Left ventricle myocardium inferior (tissue), 1 donor: Measurements from ENCODE around the gene MLF1. TPM values are rescaled to one million over a fixed set of nuclear protein-coding genes. Genes with fewer than 3 reads are reported as not detected.

Experiments used
- DNase-seq: peaks from one replicate; pipeline ENCODE4 v3.0.0-alpha.2; 2020
- H3K27ac ChIP-seq: fragments of 200-600 bp; replicated peaks from 2 replicates; pipeline ENCODE4 v1.8.0; 2021
- H3K27me3 ChIP-seq: fragments of 200-600 bp; 2 replicates; pipeline ENCODE4 v1.8.0; 2021; ENCODE audit warnings: low read depth
- H3K36me3 ChIP-seq: fragments of 200-600 bp; 2 replicates; pipeline ENCODE4 v1.8.0; 2021
- H3K4me1 ChIP-seq: fragments of 200-600 bp; 2 replicates; pipeline ENCODE4 v1.8.0; 2021
- H3K4me3 ChIP-seq: fragments of 200-600 bp; 2 replicates; pipeline ENCODE4 v1.8.0; 2021; ENCODE audit warnings: mild to moderate bottlenecking, moderate library complexity
- H3K9me3 ChIP-seq: fragments of 200-600 bp; replicated peaks from 2 replicates; pipeline ENCODE4 v1.8.0; 2021
- CTCF ChIP-seq: fragments of 200-600 bp; IDR thresholded peaks from 2 replicates; pipeline ENCODE4 v1.8.0; 2021; ENCODE audit warnings: antibody characterized with exemption, mild to moderate bottlenecking, borderline replicate concordance
- intact Hi-C: fragments of 100-400 bp; cut with micrococcal nuclease; formaldehyde crosslinking; loops from one replicate; pipeline ENCODE4 v1.11.0; 2022
- total RNA-seq: library from RNA; stranded (reverse); fragmentation: NEBNext Ultra II Directional; extraction: Animal tissue kit (Norgen Biotek cat#: 25700); gene quantifications from one replicate; pipeline ENCODE4 v1.2.1, GENCODE V29; 2021
- donor health status: DM: no; HTN: yes; CAD: no; lungs with severe emphysema.

MLF1 gene
- total RNA-seq, 1 donor from 2014 or later = 200 TPM

- intact Hi-C loops = no loop called here
- Histone ChIP-seq H3K27ac (peak overlapping the region; percentile 42), H3K36me3 (no peaks in the 10 kb centered on the region), H3K27me3 (no peaks in the 10 kb centered on the region), H3K4me3 (peak overlapping the region; percentile 86), H3K9me3 (no peaks in the 10 kb centered on the region), H3K4me1 (peaks cover 52% of the 10 kb centered on the region)
- no peak for DNase-seq
- TF ChIP-seq CTCF = no peak
Observed at GRCh38 chr3:158574646-158575045, 3.7 kb downstream of the MLF1 start.

- Histone ChIP-seq H3K36me3 (peaks cover 6% of the 10 kb centered on the region), H3K27ac (no peak overlapping the region), H3K9me3 (no peaks in the 10 kb centered on the region), H3K4me3 (no peak overlapping the region), H3K4me1 (peaks cover 15% of the 10 kb centered on the region), H3K27me3 (no peaks in the 10 kb centered on the region)
- intact Hi-C loops = no loop called here
- TF ChIP-seq CTCF = no peak
- DNase-seq = no peak
Observed at GRCh38 chr3:158590223-158590622, 19.2 kb downstream of the MLF1 start.

GRCh38 chr3:158600787-158601186 is 29.8 kb downstream of the MLF1 start:
- H3K27me3 ChIP-seq = no peaks in the 10 kb centered on the region
- intact Hi-C loops = no loop called here
- no peak overlapping the region for H3K4me3 ChIP-seq
- no peak for TF ChIP-seq CTCF
- DNase-seq = no peak
- no peaks in the 10 kb centered on the region for H3K9me3 ChIP-seq
- peaks cover 83% of the 10 kb centered on the region for H3K36me3 ChIP-seq
- H3K4me1 ChIP-seq = no peaks in the 10 kb centered on the region
- H3K27ac ChIP-seq = no peak overlapping the region

- DNase-seq = no peak
- no peaks in the 10 kb centered on the region for H3K27me3 ChIP-seq
- no peak for TF ChIP-seq CTCF
- no peaks in the 10 kb centered on the region for H3K4me1 ChIP-seq
- no peaks in the 10 kb centered on the region for H3K9me3 ChIP-seq
- no peak overlapping the region for H3K27ac ChIP-seq
- no peak overlapping the region for H3K4me3 ChIP-seq
- H3K36me3 ChIP-seq = peaks cover 82% of the 10 kb centered on the region
- intact Hi-C loops = no loop called here
Observed at GRCh38 chr3:158602227-158602626, 31.2 kb downstream of the MLF1 start.

GRCh38 chr3:158617982-158618875 is 47.2 kb downstream of the MLF1 start:
- DNase-seq = no peak
- no peaks in the 10 kb centered on the region for H3K4me1 ChIP-seq
- intact Hi-C loops = no loop called here
- peaks cover 25% of the 10 kb centered on the region for H3K9me3 ChIP-seq
- H3K4me3 ChIP-seq = no peak overlapping the region
- H3K36me3 ChIP-seq = no peaks in the 10 kb centered on the region
- no peak overlapping the region for H3K27ac ChIP-seq
- TF ChIP-seq CTCF = no peak
- H3K27me3 ChIP-seq = no peaks in the 10 kb centered on the region
